ENCODE measurements around the gene RGS7.

RGS7 gene

DNA sequence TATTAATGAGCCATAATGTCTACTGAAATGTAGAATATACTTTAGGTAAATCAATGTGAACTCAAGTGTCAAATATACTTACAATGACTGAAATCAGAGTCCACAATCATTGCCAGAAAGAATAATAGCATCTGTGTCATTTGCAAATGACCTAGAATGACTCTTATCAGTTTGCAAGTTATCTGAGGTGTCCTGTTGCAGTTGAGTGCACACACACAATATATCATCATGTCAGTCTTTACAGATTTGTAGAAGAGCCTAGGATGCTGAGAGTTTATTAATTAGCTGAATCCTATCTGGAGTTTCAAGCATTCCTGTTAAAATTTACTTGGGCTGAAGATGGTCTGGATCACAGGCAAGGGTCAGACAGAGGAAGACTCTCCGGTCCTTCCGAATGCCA lies 421.1 kb downstream of the RGS7 start:
- DNase-seq (ENCODE audit: low read depth) = no peak
- TF ChIP-seq, protein P1, sequence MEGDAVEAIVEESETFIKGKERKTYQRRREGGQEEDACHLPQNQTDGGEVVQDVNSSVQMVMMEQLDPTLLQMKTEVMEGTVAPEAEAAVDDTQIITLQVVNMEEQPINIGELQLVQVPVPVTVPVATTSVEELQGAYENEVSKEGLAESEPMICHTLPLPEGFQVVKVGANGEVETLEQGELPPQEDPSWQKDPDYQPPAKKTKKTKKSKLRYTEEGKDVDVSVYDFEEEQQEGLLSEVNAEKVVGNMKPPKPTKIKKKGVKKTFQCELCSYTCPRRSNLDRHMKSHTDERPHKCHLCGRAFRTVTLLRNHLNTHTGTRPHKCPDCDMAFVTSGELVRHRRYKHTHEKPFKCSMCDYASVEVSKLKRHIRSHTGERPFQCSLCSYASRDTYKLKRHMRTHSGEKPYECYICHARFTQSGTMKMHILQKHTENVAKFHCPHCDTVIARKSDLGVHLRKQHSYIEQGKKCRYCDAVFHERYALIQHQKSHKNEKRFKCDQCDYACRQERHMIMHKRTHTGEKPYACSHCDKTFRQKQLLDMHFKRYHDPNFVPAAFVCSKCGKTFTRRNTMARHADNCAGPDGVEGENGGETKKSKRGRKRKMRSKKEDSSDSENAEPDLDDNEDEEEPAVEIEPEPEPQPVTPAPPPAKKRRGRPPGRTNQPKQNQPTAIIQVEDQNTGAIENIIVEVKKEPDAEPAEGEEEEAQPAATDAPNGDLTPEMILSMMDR (IDR thresholded peaks at IDR 0.05; ENCODE audit: low read depth, low read length, missing control alignments) = no peak
- no peak overlapping the region for H3K4me3 ChIP-seq (ENCODE audit: low read depth, low read length)
- in situ Hi-C loops (cut with HindIII; ENCODE audit: low sequenced_read_pairs) = loop anchor here (25.0 kb wide), 1 partner anchor 199 kb away; no protein-coding TSS in a partner anchor

GRCh38 chr1:240931031-240931430 lies 426.0 kb downstream of the RGS7 start:
- TF ChIP-seq, protein P1 (IDR thresholded peaks at IDR 0.05; ENCODE audit: low read depth, low read length, missing control alignments) = no peak
- no peak overlapping the region for H3K4me3 ChIP-seq (ENCODE audit: low read depth, low read length)
- no peak for DNase-seq (ENCODE audit: low read depth)
- in situ Hi-C loops (cut with HindIII; ENCODE audit: low sequenced_read_pairs) = loop anchor here (25.0 kb wide), 1 partner anchor 194 kb away; no protein-coding TSS in a partner anchor

- H3K4me3 ChIP-seq (ENCODE audit: low read depth, low read length) = no peak overlapping the region
- TF ChIP-seq, protein P1 (IDR thresholded peaks at IDR 0.05; ENCODE audit: low read depth, low read length, missing control alignments) = no peak
- DNase-seq (ENCODE audit: low read depth) = no peak
- in situ Hi-C loops (cut with HindIII; ENCODE audit: low sequenced_read_pairs) = loop anchor here (25.0 kb wide), 1 partner anchor 191 kb away; no protein-coding TSS in a partner anchor
Observed at GRCh38 chr1:240928265-240928664, 428.7 kb downstream of the RGS7 start.

DNA sequence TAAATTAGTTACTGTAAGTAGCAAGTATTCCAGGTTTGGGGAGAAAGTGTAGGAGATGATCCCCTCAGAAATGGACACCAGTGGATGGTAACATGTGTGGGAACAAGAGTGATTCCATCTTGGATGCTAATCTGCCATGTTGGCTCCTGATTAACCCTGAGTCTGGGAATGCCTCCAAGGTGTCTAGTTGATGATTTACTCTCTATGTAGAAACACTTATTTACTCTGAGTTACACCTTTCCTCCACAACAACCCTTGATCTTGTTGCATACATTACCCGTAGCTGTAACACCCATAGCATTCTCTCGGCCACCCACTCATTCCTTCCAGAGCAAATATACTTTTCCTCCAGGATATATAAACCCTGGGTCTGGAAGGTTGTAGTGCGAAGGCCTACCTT lies 429.2 kb downstream of the RGS7 start:
- DNase-seq (ENCODE audit: low read depth) = no peak
- no peak overlapping the region for H3K4me3 ChIP-seq (ENCODE audit: low read depth, low read length)
- TF ChIP-seq, protein P1 (IDR thresholded peaks at IDR 0.05; ENCODE audit: low read depth, low read length, missing control alignments) = no peak
- in situ Hi-C loops (cut with HindIII; ENCODE audit: low sequenced_read_pairs) = loop anchor here (25.0 kb wide), 1 partner anchor 191 kb away; no protein-coding TSS in a partner anchor

DNA sequence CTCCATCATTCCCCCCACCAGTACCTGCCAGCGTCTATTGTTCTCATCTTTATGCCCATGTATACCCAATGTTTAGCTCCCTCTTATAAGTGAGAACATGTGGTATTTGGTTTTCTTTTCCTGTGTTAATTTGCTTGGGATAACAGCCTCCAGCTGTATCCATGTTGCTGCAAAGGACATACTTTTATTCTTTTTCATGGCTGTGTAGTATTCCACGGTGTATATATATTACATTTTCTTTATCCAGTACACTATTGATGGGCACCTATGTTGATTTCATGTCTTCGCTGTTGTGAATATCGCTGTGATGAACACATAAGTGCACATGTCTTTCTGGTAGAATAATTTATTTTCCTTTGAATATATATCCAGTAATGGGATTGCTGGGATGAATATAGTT lies 431.7 kb downstream of the RGS7 start:
- H3K4me3 ChIP-seq (ENCODE audit: low read depth, low read length) = no peak overlapping the region
- no peak for DNase-seq (ENCODE audit: low read depth)
- TF ChIP-seq, protein P1 (IDR thresholded peaks at IDR 0.05; ENCODE audit: low read depth, low read length, missing control alignments) = no peak
- in situ Hi-C loops (cut with HindIII; ENCODE audit: low sequenced_read_pairs) = loop anchor here (25.0 kb wide), 1 partner anchor 188 kb away; no protein-coding TSS in a partner anchor

- in situ Hi-C loops (cut with HindIII; ENCODE audit: low sequenced_read_pairs) = no loop called here
Observed at GRCh38 chr1:240917976-240918375, 439.0 kb downstream of the RGS7 start.

More at GRCh38 chr1:240917976-240918375, 439.0 kb downstream of the RGS7 start:
- TF ChIP-seq, protein P1 (IDR thresholded peaks at IDR 0.05; ENCODE audit: low read depth, low read length, missing control alignments) = no peak
- no peak for DNase-seq (ENCODE audit: low read depth)
- H3K4me3 ChIP-seq (ENCODE audit: low read depth, low read length) = no peak overlapping the region

Measured in astrocyte of the cerebellum (primary cell).